Measurements from ENCODE around the gene FFAR2. TPM values are rescaled to one million over a fixed set of nuclear protein-coding genes. Genes with fewer than 3 reads are reported as not detected.

The FFAR2 gene
- total RNA-seq, 2 donors from 2014 or later: not detected

- no peak overlapping the region for H3K4me3 Mint-ChIP-seq
- 88 to 96% methylated on average over 1 of the region's 1 CpG for WGBS, 2 experiments (ENCODE audit: insufficient coverage in 1 of 2, insufficient read length in 1 of 2)
- H3K9me3 ChIP-seq (ENCODE audit: control insufficient read depth, low read length): no peaks in the 10 kb centered on the region
- no peak for TF ChIP-seq CTCF (conservative IDR thresholded peaks at IDR 0.05)
- no peaks in the 10 kb centered on the region for H3K36me3 Mint-ChIP-seq (ENCODE audit: low read depth)
- H3K27me3 ChIP-seq (ENCODE audit: control insufficient read depth, insufficient read depth, low read length, poor library complexity, severe bottlenecking): no peaks in the 10 kb centered on the region
- H3K27ac ChIP-seq (ENCODE audit: low read depth, low read length): no peak overlapping the region
- peaks cover 2% of the 10 kb centered on the region for H3K4me1 Mint-ChIP-seq
- no peak overlapping the region for H3K27ac Mint-ChIP-seq
- H3K36me3 ChIP-seq (ENCODE audit: control insufficient read depth, insufficient read depth, low read length): no peaks in the 10 kb centered on the region
- H3K9ac ChIP-seq (ENCODE audit: extremely low read depth, low read length, poor library complexity, severe bottlenecking): no peak overlapping the region
- no peak overlapping the region for H3K4me3 ChIP-seq (ENCODE audit: low read length)
- DNase-seq: no peak
- H3K4me1 ChIP-seq (ENCODE audit: control insufficient read depth, insufficient read depth, low read length): no peaks in the 10 kb centered on the region
- peaks cover 8% of the 10 kb centered on the region for H3K27me3 Mint-ChIP-seq (ENCODE audit: insufficient read depth)
- H3K9me3 Mint-ChIP-seq: no peaks in the 10 kb centered on the region
These were observed 3.3 kb upstream of the FFAR2 start for GRCh38 chr19:35444735-35445134.

- H3K27me3 ChIP-seq (ENCODE audit: control insufficient read depth, insufficient read depth, low read length, poor library complexity, severe bottlenecking): no peaks in the 10 kb centered on the region
- WGBS, 2 experiments (ENCODE audit: insufficient coverage in 1 of 2, insufficient read length in 1 of 2): 93 to 94% methylated on average over 19 to 21 of the region's 21 CpGs
- no peaks in the 10 kb centered on the region for H3K36me3 ChIP-seq (ENCODE audit: control insufficient read depth, insufficient read depth, low read length)
- Mint-ChIP-seq H3K27me3 (ENCODE audit: insufficient read depth) (peaks cover 17% of the 10 kb centered on the region), H3K36me3 (ENCODE audit: low read depth) (no peaks in the 10 kb centered on the region), H3K9me3 (no peaks in the 10 kb centered on the region), H3K4me3 (no peak overlapping the region), H3K27ac (no peak overlapping the region), H3K4me1 (no peaks in the 10 kb centered on the region)
- no peak for DNase-seq
- no peaks in the 10 kb centered on the region for H3K9me3 ChIP-seq (ENCODE audit: control insufficient read depth, low read length)
- no peak overlapping the region for H3K9ac ChIP-seq (ENCODE audit: extremely low read depth, low read length, poor library complexity, severe bottlenecking)
- no peaks in the 10 kb centered on the region for H3K4me1 ChIP-seq (ENCODE audit: control insufficient read depth, insufficient read depth, low read length)
- TF ChIP-seq CTCF (conservative IDR thresholded peaks at IDR 0.05): no peak
- H3K27ac ChIP-seq (ENCODE audit: low read depth, low read length): no peak overlapping the region
- no peak overlapping the region for H3K4me3 ChIP-seq (ENCODE audit: low read length)
These were observed 2.0 kb upstream of the FFAR2 start for GRCh38 chr19:35445826-35446593.

- Histone ChIP-seq H3K9me3 (ENCODE audit: control insufficient read depth, low read length) (no peaks in the 10 kb centered on the region), H3K27ac (ENCODE audit: low read depth, low read length) (no peak overlapping the region), H3K9ac (ENCODE audit: extremely low read depth, low read length, poor library complexity, severe bottlenecking) (no peak overlapping the region), H3K27me3 (ENCODE audit: control insufficient read depth, insufficient read depth, low read length, poor library complexity, severe bottlenecking) (no peaks in the 10 kb centered on the region), H3K4me1 (ENCODE audit: control insufficient read depth, insufficient read depth, low read length) (no peaks in the 10 kb centered on the region), H3K4me3 (ENCODE audit: low read length) (no peak overlapping the region), H3K36me3 (ENCODE audit: control insufficient read depth, insufficient read depth, low read length) (no peaks in the 10 kb centered on the region)
- Mint-ChIP-seq H3K27ac (no peak overlapping the region), H3K4me1 (peaks cover 2% of the 10 kb centered on the region), H3K4me3 (no peak overlapping the region), H3K36me3 (ENCODE audit: low read depth) (no peaks in the 10 kb centered on the region), H3K9me3 (no peaks in the 10 kb centered on the region), H3K27me3 (ENCODE audit: insufficient read depth) (peaks cover 20% of the 10 kb centered on the region)
- 91 to 92% methylated on average over 25 to 27 of the region's 27 CpGs for WGBS, 2 experiments (ENCODE audit: insufficient coverage in 1 of 2, insufficient read length in 1 of 2)
- no peak for TF ChIP-seq CTCF (conservative IDR thresholded peaks at IDR 0.05)
- DNase-seq: no peak
These were observed 1.4 kb downstream of the FFAR2 start for GRCh38 chr19:35449359-35450043.
